ENCODE measurements around the gene TFR2.

- TF ChIP-seq, protein P1, sequence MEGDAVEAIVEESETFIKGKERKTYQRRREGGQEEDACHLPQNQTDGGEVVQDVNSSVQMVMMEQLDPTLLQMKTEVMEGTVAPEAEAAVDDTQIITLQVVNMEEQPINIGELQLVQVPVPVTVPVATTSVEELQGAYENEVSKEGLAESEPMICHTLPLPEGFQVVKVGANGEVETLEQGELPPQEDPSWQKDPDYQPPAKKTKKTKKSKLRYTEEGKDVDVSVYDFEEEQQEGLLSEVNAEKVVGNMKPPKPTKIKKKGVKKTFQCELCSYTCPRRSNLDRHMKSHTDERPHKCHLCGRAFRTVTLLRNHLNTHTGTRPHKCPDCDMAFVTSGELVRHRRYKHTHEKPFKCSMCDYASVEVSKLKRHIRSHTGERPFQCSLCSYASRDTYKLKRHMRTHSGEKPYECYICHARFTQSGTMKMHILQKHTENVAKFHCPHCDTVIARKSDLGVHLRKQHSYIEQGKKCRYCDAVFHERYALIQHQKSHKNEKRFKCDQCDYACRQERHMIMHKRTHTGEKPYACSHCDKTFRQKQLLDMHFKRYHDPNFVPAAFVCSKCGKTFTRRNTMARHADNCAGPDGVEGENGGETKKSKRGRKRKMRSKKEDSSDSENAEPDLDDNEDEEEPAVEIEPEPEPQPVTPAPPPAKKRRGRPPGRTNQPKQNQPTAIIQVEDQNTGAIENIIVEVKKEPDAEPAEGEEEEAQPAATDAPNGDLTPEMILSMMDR (IDR thresholded peaks at IDR 0.05 in 8 of 11, conservative IDR thresholded peaks at IDR 0.05 in 3 of 11), result no peak
- no peak for TF ChIP-seq POLR2A (IDR thresholded peaks at IDR 0.05)
These were observed 68.2 kb downstream of the TFR2 start for GRCh38 chr7:100572949-100573675.
